ENCODE data around the gene LSAMP. TPM values are rescaled to one million over a fixed set of nuclear protein-coding genes. Genes with fewer than 3 reads are reported as not detected.

LSAMP gene
- total RNA-seq, 1 donor from 2014 or later = not detected

DNA sequence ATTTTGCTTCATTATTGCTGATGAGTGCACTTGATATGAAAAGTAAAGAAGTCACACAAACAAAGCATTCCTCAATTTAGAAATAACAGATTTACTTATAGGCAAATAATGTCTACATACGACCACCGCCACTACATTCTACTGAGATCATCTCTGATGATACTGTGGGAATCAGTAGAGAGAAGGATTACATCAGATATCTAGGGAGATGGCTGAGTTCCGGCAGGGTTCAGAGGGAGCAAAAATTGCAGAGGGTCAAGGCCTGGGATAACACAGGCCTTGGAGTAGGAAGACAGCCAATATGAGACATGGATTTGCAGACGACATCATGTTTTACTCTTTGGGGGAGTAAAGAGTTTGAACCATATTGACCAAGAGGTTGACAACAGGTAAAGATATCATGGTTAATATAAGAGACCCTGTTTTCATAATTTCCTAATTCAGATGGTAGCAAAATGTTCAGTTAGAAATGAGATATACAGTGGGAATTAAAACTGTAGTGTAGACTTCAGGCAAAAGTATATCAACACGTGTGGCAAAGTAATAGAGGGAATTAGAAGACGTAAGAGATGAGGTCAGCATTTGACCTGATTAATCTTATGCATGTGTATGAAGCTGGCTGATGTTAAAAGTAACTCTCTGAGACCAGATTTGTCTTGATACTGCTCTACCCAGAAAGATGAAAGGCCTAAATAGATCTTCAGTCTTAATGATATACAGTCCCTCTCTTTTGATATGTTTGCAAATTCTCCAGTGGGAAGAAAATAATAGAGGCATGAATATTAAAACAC is 15.6 kb downstream of the LSAMP start:
- no peak for DNase-seq

DNA sequence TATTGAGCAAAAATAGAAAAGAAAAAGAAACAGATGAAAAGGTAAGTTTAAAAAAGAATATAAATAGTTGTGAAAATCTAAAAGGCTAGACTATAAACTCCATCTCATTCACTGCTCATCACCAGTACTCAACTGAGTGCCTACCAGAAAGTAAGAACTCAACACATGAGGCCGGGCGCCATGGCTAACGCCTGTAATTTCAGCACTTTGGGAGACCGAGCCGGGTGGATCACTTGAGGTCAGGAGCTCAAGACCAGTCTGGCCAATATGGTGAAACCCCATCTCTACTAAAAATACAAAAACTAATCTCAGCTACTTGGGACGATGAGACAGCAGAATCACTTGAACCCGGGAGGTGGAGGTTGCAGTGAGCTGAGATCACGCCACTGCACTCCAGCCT is 19.3 kb downstream of the LSAMP start:
- no peak for DNase-seq

DNA sequence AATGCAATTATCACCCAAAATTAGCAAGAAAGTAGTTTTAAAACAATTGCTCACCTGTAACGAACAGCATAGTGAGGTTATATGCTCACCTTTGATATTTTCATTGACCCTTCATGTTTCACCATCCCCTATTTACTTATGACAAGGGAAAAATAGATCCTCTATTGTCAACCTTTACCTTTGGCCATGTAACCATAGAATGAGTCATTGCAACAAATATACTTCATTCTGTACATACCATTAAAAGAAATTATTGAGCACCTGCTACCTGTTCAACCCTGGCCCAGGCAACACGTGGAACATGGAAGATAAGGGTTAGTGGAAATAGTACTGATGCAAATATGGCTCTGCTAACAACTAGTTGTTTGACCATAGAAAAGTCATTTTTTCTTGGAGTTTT is 20.2 kb downstream of the LSAMP start:
- no peak for DNase-seq

DNA sequence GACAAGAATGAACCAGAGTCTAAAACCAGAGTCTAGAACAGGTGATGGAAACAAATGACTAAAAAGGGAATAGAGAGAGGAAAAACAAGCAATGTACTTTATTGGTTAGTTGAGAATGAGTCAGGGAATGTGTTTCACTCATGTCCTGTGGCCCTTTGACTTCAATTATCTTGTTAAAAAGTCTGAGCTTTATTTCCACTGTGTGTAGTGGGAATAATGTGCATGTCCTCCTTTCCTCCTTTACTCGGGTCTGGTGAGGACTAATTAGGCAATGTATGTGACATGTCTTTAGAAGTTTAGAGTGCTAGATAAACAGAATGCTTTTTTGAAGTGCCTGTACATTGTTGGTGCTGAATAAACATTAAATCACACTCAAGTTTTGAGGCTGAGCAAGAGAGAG is 21.3 kb downstream of the LSAMP start:
- no peak for DNase-seq

DNA sequence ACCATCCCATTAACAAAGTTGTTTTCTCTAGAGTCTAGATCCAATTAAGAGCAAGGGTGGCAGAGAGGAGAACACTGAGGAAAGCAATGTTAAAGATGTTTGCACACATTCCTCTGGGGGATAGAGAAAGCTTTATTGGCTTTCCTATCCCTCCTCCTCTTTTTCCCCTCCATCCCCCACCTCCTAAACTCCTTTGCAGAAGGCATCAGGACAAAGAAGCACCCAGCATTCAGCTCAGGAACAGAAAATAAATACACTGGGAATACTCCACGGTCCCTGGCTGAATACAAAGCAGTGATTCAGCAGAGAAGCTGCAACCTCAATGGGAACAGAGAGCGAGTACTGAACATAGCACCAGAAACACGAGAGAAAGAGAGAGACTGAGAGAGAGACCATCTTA is 21.9 kb downstream of the LSAMP start:
- DNase-seq = no peak

DNA sequence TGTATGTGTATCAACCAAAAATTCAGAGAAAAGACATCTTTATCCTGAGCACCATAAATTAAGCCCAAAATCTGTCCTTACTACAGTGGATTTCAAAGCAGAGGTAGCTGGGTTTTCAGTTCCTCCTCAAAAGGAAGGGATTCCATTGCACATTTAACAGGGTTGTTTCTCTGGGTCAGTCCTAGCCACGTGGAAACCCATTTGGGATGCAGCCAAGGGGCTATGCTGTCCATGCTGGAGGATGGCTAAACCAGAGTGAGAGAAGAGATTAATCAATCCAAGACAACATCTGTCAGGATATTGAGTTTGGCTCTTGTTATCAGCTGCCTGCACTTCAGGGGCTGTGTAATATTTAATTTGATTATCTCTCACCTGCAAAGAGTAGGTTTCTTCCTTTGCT is 28.1 kb downstream of the LSAMP start:
- no peak for DNase-seq

DNA sequence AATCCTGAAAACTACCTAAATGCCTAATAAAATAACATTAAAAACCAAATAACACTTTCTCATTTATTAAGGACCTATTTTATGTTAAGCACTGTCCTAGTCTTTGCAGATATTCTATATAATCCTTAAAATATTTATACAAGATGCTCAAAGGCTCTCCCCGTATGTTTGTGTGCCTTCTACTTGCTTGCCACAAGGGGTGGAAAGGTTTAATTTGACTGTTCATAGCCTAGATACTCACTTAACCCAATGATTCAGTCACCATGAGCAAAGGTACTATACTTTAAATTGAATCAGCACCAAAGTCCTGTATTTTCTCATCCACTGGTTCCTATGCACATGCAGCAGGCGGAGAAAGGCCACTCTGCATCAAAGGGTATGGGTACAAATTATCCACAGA is 32.0 kb downstream of the LSAMP start:
- DNase-seq = no peak

DNA sequence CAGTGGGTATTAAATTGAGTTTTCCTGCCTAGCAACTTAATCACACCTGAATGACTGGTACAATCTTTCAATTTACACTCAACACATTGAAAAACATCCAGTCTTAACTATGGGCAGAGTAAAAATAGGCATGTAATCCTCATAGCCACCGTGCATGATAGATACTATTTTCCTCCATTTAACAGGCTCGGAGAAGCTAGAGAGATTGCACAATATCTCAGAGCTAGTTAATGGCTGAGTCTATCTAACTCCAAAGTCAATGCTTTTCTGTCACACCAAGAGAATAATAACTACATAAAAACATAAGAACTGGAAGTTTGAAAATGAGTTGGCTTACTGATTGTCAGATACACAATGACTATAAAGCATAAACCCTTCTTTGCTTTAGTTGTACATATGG is 36.8 kb downstream of the LSAMP start:
- DNase-seq = no peak

DNA sequence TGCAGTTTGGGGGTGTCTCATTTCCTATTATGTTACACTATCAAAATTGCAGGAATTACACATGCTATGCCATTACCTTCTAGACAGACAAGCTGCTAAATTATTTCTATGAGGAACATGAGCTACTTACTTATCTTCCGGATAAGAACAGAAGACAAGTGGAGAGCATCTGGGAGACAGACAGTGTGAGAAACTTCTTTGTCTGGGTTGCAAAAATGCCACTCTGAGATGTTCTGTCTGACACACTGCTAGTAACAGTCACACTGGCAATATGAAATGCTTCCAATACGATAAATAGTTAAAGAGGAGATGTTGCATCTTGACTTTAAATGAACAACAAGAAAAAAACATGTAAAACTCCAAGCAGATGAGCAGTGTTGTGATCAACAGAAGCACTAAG is 40.1 kb downstream of the LSAMP start:
- DNase-seq = no peak

DNA sequence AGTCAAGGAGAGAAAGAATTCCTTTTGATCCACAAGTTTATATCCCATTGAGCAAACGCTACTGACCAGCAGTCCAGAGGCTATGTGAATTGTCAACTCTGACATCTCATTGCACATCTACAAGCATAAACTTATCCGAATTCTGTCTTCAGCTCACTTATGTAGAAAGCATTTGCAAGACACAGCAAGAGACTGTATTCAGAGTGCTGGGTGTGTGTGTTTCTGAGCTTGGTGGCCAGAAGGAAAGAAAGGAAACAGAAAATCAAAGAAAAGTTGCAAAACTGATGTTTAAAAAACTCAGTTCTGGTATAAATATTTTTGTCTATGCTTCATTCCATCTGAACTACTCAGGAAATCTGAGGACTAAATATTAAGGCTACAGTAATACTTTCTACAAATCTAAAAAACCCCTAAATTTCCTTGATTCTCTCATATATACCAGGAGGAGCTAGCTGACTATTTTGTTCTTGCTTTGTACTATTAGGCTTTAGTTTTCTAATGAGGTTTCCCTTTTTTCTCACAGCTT is 45.5 kb downstream of the LSAMP start:
- no peak for DNase-seq

DNA sequence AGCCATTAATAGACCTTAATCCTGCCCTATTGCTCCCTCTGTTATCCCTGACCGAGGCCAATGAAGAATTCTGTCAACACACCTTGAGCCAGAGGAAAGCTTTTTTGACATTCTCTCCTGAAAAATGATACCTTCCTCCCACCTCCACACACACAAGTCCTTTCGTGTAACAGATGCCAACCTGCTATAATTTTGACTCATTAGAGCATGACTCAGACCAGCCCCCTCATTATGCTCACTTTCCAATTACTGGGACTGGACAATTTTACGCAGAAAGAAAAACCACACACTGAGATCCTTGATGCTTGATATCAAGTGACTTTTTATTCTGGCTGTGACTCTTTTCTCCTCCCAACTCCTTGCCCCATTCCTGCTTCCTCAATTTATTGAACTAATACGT is 50.9 kb downstream of the LSAMP start:
- DNase-seq = no peak

DNA sequence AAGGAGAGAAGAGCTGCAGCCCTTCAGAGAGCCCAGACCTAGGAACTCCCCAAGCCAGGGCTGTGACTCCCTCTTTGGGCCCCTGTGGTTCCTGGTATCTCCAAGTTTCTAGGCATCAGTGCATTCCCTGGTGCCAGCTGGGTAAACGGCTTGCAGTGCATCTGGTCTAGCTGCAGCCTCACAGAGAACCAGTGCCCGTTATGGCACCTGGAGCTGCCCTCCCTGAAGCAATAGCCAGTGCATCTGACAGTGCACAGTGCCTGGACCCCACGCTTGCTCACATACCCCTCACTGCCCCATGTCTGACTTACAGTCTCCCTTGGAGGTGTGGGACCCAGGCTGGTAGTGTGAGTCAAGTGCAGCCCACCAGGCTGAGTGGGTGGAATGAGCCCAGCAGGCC is 52.1 kb downstream of the LSAMP start:
- no peak for DNase-seq

DNA sequence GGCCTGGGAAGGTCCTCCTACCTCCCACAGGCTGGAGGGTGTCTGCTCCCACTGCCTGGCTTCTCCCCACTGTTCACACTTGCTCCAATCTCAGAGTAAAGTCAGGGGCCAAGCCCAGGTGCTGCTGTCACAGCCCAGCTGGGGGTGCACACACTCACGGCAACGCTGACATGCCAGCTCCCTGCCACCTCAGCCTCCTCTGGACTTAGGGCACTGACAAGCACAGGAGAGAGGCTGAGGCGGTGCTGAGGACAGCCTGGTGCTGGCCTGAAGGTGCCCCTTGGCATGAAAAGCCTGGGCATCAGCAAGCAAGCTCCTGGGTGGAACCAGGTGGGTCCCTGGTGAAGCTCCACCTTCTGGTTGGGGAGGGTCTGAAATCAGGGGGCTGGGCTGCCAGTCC is 53.0 kb downstream of the LSAMP start:
- no peak for DNase-seq

DNA sequence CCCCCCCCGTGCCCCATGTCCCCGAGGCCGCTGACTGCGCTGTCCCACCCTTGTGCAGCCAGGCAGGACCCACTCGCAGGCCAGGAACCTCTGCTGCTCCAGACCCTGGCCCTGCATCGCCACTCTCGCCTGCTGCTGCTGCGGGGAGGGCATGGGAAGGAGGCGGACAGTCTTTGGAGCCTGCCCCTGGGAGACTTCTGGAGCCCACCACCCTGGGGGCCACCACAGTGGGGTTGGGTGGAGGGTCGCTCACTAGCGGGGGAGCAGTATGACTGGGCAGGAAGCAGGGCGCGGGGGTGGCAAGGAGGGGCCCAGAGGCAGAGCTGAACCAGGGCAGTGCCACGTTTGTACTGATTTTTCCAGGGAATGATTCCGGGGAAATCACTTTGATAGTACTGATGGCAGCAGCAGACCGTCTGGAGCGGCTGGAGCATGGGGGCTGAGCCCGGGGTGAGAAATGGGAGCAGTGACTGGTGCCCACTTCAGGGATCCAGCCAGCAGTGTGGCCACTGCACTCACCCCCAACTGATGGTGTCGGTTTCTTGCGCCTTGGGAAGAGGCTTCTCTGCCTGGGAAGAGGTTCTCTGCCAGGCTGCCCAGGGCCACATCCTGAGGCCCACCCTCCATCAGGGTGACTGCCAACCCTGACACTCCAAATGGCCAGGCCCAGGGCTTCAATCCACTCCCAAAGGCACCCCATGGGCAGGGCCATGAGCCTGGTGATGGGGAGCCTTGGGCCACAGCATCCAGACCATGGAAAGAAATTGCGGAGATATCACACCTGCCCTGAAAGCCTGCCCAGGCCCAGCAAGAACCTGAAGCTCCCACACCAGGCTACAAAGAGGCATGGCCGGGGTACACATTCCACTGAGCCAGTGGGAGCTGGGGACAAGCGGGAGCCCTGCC is 53.7 kb downstream of the LSAMP start:
- no peak for DNase-seq

DNA sequence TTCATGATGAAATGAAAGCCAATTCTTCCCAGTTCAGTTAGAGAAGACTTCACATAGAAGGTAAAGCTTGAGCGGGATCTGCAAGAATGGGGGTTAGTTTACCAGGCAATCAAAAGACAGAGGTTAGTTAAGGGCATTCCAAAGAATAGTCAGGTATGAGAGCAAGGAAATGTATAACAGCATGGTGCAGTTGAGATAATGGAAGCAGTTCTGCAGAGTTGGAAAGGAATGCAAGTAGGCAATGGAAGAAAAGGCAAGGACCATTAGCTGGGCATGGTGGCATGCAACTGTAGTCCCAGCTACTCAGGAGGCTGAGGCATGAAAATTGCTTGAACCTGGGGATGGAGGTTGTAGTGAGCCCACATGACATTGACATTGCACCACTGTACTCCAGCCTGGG is 55.0 kb downstream of the LSAMP start:
- no peak for DNase-seq

DNA sequence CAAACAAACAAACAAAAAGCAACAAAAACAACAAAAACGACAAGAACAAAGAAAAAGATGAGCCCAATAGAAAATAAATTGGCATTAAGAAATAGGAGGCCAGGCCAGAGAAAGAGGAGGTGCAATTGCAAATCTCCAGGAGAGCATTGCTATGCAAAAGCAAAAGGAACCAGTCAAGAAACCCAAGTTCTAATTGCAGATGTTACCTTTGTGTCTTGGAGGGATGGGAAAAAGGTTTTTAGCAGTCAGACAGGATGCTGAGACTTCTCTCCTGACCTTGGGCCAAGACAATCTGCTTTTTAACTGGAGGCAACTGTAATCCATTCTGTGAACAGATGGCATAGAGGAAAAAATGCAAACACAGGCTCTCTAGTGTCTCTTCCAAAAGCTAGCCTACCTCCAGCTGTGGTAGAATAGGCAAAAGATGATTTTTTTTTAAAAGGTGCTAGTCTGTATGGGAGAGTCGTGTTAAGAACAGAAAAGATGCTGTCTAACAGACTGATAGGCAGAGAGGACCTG is 56.4 kb downstream of the LSAMP start:
- DNase-seq = no peak

DNA sequence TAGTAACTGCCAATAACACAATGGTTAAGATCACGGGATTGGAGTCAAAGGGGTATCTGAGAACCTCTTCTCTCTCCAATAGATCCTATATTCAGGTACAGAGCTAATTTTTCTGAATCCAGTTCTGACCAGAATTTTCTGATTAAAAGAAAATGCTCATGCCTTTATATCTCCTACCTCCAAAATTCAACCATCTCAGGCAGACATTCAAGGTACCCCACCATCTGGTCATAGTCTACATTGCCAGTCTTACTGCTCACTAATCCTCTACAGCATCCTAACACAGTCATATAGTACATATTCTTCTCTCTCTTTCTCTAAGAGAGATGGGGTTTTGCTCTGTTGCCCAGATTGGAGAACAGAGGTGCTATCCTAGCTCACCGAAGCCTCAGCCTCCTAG is 59.1 kb downstream of the LSAMP start:
- DNase-seq = no peak

DNA sequence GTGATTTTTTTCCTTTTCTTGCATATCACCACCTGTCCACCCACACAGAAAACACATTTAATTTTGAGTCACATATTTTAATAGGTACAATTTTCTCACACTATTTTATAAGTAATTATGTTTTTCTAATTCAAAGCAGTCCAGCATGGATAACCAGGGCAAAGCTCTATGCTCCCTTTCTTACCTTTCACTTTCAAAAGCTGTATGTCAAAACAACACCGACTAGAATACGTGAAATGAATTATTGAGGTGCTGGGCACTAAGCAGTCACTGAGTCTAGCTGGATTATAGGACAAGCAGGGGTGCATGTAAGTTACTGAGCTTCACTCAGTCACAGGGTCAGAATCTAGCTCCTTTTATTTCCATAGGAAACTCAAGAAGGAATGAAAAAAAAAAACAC is 60.6 kb downstream of the LSAMP start:
- no peak for DNase-seq

DNA sequence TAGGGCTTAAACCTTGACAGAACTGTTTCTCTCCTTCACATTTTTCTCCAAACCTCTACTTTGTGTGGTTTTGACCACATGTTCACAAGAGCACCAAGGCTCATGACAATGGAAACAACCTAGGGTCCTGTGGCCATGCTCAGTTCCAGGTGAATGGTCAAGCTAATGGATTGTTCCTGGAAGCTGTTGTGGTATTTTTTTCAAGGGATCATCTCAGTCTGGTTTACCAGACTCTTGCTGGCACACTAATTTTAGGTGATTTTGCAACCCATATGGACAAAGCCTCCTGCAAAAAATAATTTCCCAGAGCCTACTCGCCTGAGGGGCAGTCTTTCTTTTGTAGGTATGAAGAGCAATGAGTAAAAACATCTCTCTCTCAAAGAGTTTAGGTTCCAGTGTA is 67.2 kb downstream of the LSAMP start:
- DNase-seq = no peak

DNA sequence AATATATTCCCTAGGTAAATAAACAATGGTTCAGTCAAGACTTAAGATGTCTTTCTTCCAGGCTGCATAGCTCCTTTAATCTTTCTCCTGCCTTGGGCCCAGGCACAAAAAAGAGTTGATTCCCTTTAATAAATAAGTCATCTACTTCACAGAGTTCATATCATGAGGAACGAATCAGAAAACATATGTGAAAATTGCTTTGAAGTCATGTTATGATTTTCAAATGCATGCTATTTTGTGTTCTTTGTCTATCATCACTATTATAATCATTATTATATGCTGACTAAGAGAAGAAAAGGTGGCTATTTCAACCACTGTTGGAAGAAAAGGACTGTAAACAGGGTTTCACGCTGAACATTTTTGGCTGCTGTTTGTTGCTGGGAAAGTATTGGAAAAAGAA is 70.4 kb downstream of the LSAMP start:
- DNase-seq = no peak

DNA sequence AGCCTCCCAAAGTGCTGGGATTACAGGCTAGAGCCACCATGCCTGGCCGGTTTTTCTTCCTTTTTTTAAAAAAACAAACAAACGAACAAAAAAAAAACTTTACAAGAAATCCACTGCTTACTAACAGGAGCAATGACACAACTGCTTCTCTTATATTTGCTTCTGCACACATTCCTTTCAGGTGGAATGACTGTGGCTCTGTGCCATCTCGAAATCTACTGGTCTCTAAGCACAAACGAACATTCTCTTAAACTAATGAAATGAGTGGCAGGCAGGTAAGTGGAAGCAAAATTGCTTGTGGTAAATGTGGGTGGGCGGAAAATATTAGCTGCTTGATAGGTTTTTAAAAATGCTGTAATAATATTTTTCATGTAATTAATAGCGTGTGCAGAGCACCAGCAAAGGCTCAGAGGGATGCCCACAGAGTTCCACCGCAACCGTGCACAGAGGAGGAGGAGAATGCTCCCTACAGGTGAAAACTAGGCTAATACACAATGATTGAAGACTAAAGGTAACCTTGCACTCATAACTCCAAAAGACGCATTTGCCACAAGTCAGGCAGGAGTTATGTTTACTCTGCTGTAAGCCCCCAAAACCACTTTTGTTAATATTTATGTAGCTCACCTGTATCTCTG is 77.4 kb downstream of the LSAMP start:
- no peak for DNase-seq

DNA sequence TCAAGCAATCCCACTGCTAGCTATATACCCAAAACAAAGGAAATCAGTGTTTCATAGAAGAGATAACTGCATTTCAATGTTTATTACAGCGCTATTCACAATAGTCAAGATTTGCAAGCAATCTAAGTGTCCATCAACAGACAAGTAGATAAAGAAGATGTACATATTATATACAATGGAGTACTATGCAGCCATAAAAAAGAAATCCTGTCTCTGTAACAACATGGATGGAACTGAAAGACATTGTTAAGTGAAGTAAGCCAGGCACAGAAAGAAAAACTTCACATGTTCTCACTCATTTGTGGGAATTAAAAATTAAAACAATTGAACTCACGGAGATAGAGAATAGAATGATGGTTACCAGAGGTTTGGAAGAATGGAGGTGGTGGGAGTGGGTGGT is 89.2 kb downstream of the LSAMP start:
- DNase-seq = no peak

DNA sequence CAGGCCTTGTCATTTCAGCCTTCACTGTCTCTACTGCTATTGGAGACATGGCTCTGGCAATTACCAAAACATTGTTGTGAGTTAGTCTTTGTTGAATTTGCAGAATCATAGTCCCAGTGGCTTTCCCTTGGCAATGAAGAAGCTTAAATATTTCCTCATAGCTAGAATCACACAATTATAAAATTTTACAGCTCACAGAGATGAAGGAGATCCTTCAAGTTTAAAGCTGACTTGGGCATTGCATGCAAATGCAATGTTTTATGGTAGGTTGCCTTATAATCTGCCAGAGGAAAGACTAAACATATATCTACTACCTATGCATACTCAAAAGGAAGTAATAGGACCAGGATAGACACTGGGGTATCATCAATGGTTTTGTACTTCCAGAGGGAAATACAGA is 90.9 kb downstream of the LSAMP start:
- no peak for DNase-seq

All from dermis blood vessel endothelial cell (primary cell).